Measurements from ENCODE around the gene FBXO30. TPM values are rescaled to one million over a fixed set of nuclear protein-coding genes. Genes with fewer than 3 reads are reported as not detected.

The FBXO30 gene
- total RNA-seq, 1 experiment from 2014 or later = 12.2 TPM

- no peaks in the 10 kb centered on the region for H3K9me3 ChIP-seq (ENCODE audit: low read depth, low read length, poor library complexity, severe bottlenecking)
- no peak for DNase-seq (ENCODE audit: low spot score)
- no peak overlapping the region for H3K27ac ChIP-seq (ENCODE audit: low read depth, low read length, poor library complexity, severe bottlenecking)
- TF ChIP-seq CTCF (conservative IDR thresholded peaks at IDR 0.05; ENCODE audit: low read depth, low read length) = no peak
- no peak for TF ChIP-seq EZH2 (IDR thresholded peaks at IDR 0.05; ENCODE audit: borderline replicate concordance, low read depth, low read length, poor library complexity, severe bottlenecking)
- no TSS peak for BruUV-seq (replicated peaks)
- CTCF ChIA-PET = no interaction called here
- intact Hi-C loops (cut with micrococcal nuclease; ENCODE audit: unreplicated experiment) = no loop called here
- no peak overlapping the region for H3K4me3 ChIP-seq (ENCODE audit: low read depth, low read length, poor library complexity, severe bottlenecking)
- POLR2A ChIA-PET (ENCODE audit: low non-redundant PET) = no interaction called here
- no peaks in the 10 kb centered on the region for H3K36me3 ChIP-seq (ENCODE audit: insufficient read depth, low read length, poor library complexity, severe bottlenecking)
- H3K4me1 ChIP-seq (ENCODE audit: insufficient read depth, low read length, poor library complexity, severe bottlenecking) = peaks cover 9% of the 10 kb centered on the region
- H3K27me3 ChIP-seq (replicated peaks; ENCODE audit: insufficient read depth, low read depth, low read length, poor library complexity) = no peaks in the 10 kb centered on the region
These were observed 28.3 kb upstream of the FBXO30 start for GRCh38 chr6:145842693-145843546.

GRCh38 chr6:145841668-145842067 lies 27.1 kb upstream of the FBXO30 start:
- ChIA-PET CTCF (no interaction called here), POLR2A (ENCODE audit: low non-redundant PET) (no interaction called here)
- intact Hi-C loops (cut with micrococcal nuclease; ENCODE audit: unreplicated experiment) = no loop called here
- no peak for DNase-seq (ENCODE audit: low spot score)
- no peak overlapping the region for H3K27ac ChIP-seq (ENCODE audit: low read depth, low read length, poor library complexity, severe bottlenecking)
- H3K27me3 ChIP-seq (replicated peaks; ENCODE audit: insufficient read depth, low read depth, low read length, poor library complexity) = no peaks in the 10 kb centered on the region
- BruUV-seq (replicated peaks) = no TSS peak
- H3K4me3 ChIP-seq (ENCODE audit: low read depth, low read length, poor library complexity, severe bottlenecking) = no peak overlapping the region
- no peaks in the 10 kb centered on the region for H3K36me3 ChIP-seq (ENCODE audit: insufficient read depth, low read length, poor library complexity, severe bottlenecking)
- TF ChIP-seq EZH2 (IDR thresholded peaks at IDR 0.05; ENCODE audit: borderline replicate concordance, low read depth, low read length, poor library complexity, severe bottlenecking) (no peak), CTCF (conservative IDR thresholded peaks at IDR 0.05; ENCODE audit: low read depth, low read length) (no peak)
- no peaks in the 10 kb centered on the region for H3K9me3 ChIP-seq (ENCODE audit: low read depth, low read length, poor library complexity, severe bottlenecking)
- H3K4me1 ChIP-seq (ENCODE audit: insufficient read depth, low read length, poor library complexity, severe bottlenecking) = peaks cover 9% of the 10 kb centered on the region

- intact Hi-C loops (cut with micrococcal nuclease; ENCODE audit: unreplicated experiment) = no loop called here
- TF ChIP-seq CTCF (conservative IDR thresholded peaks at IDR 0.05; ENCODE audit: low read depth, low read length) (no peak), EZH2 (IDR thresholded peaks at IDR 0.05; ENCODE audit: borderline replicate concordance, low read depth, low read length, poor library complexity, severe bottlenecking) (no peak)
- Histone ChIP-seq H3K4me1 (ENCODE audit: insufficient read depth, low read length, poor library complexity, severe bottlenecking) (peaks cover 7% of the 10 kb centered on the region), H3K4me3 (ENCODE audit: low read depth, low read length, poor library complexity, severe bottlenecking) (no peak overlapping the region), H3K27ac (ENCODE audit: low read depth, low read length, poor library complexity, severe bottlenecking) (no peak overlapping the region), H3K36me3 (ENCODE audit: insufficient read depth, low read length, poor library complexity, severe bottlenecking) (no peaks in the 10 kb centered on the region), H3K27me3 (replicated peaks; ENCODE audit: insufficient read depth, low read depth, low read length, poor library complexity) (no peaks in the 10 kb centered on the region), H3K9me3 (ENCODE audit: low read depth, low read length, poor library complexity, severe bottlenecking) (no peaks in the 10 kb centered on the region)
- BruUV-seq (replicated peaks) = no TSS peak
- ChIA-PET CTCF (no interaction called here), POLR2A (ENCODE audit: low non-redundant PET) (no interaction called here)
- DNase-seq (ENCODE audit: low spot score) = no peak
These were observed 25.1 kb upstream of the FBXO30 start for GRCh38 chr6:145839653-145840052.

Measured in A673 (cell line).